ENCODE data around the gene HMGN4.

GRCh38 chr6:26553264-26553634, 15.1 kb downstream of the HMGN4 start:
- no peak for TF ChIP-seq ZNF146 (CRISPR knock-in tag; IDR thresholded peaks at IDR 0.05; ENCODE audit: unreplicated experiment)
- no peak for TF ChIP-seq PATZ1 (CRISPR knock-in tag; IDR thresholded peaks at IDR 0.05; ENCODE audit: borderline replicate concordance)
- TF ChIP-seq NKRF (IDR thresholded peaks at IDR 0.05; ENCODE audit: borderline replicate concordance): no peak
- TF ChIP-seq YY1 (IDR thresholded peaks at IDR 0.05; ENCODE audit: borderline replicate concordance in 1 of 3, control insufficient read depth in 1 of 3, extremely low read depth in 1 of 3, insufficient read depth in 3 of 3, insufficient read length in 1 of 3, insufficient replicate concordance in 2 of 3, low read depth in 1 of 3, low read length in 2 of 3): peak in 2 of 3 experiments; percentile 28 to 49
- peak; percentile 51 for TF ChIP-seq CHD2 (IDR thresholded peaks at IDR 0.05; ENCODE audit: low read depth, low read length)
- no peak; the same call in 1 of the 2 replicates for TF ChIP-seq ARID4B (CRISPR knock-in tag; IDR thresholded peaks at IDR 0.05)
- TF ChIP-seq ZNF175 (CRISPR knock-in tag; IDR thresholded peaks at IDR 0.05; ENCODE audit: low read depth): no peak
- TF ChIP-seq ZFP91 (CRISPR knock-in tag; IDR thresholded peaks at IDR 0.05): no peak
- no peak for TF ChIP-seq CTCF (IDR thresholded peaks at IDR 0.05 in 2 of 3, conservative IDR thresholded peaks at IDR 0.05 in 1 of 3; ENCODE audit: insufficient read depth in 2 of 3, low read depth in 1 of 3, low read length in 3 of 3)
- TF ChIP-seq TBP (optimal IDR thresholded peaks at IDR 0.05; ENCODE audit: low read depth, low read length): peak; percentile 99
- TF ChIP-seq CREM (IDR thresholded peaks at IDR 0.05; ENCODE audit: low read depth): no peak; the same call in 1 of the 2 replicates
- no peak for TF ChIP-seq RNF2 (IDR thresholded peaks at IDR 0.05)
- no peak for TF ChIP-seq EZH2 (IDR thresholded peaks at IDR 0.05; ENCODE audit: borderline replicate concordance, low read depth, low read length)
- TF ChIP-seq SMARCC2 (IDR thresholded peaks at IDR 0.05; ENCODE audit: low read depth): no peak

Data from K562 (cell line).